A549 (cell line): ENCODE results near the gene MARCHF10. TPM values are rescaled to one million over a fixed set of nuclear protein-coding genes. Genes with fewer than 3 reads are reported as not detected.
A peak's percentile ranks its signal among the peaks of the same experiment; 100 is the strongest.

Source experiments
- ATAC-seq, 2 experiments: fragments of 200-7000 bp in 1 of 2; fragments of >200 bp in 1 of 2; cut with Nextera tagmentation in 1 of 2; cut with Tn5 transposase in 1 of 2; 3 replicates each; pipeline versions ENCODE4 v1.8.0 to v1.9.1; 2018 to 2020; ENCODE audit warnings: mild to moderate bottlenecking in 1 of 2, moderate library complexity in 1 of 2
- CTCF ChIA-PET: fragments of 300-600 bp; sonication (Branson Sonifier 250); formaldehyde crosslinking; extraction: SDS; loops from one replicate; lab custom pipeline; 2021; ENCODE audit warnings: antibody characterized with exemption, inconsistent platforms; lab: Yijun Ruan, JAX
- POLR2A ChIA-PET: fragments of 350-600 bp; formaldehyde crosslinking; extraction: SDS; loops from one replicate; lab custom pipeline; 2021; ENCODE audit warnings: antibody characterized with exemption, inconsistent platforms; lab: Yijun Ruan, JAX
- DNase-seq, 2 experiments: peaks; one replicate each; pipeline versions ENCODE4 v3.0.0 to v3.0.0-alpha.2; 2011 to 2016; ENCODE audit warnings: low read depth in 1 of 2, low spot score in 1 of 2
- FAIRE-seq: peaks from 2 replicates; lab custom pipeline; 2011; peaks lifted over from hg19 to GRCh38; lab: Jason Lieb, UNC
- H3K27ac ChIP-seq, 2 experiments: fragments of >200 bp; sonication (Bioruptor Twin); formaldehyde crosslinking; 3 replicates each; pipeline ENCODE4 v1.5.1; 2016 to 2017
- H3K4me1 ChIP-seq: fragments of >200 bp; sonication (Bioruptor Twin); formaldehyde crosslinking; 3 replicates; pipeline ENCODE4 v1.6.1; 2016
- H3K4me2 ChIP-seq: fragments of >200 bp; sonication (Bioruptor Twin); formaldehyde crosslinking; 3 replicates; pipeline ENCODE4 v1.6.1; 2016
- H3K4me3 ChIP-seq: fragments of >200 bp; sonication (Bioruptor Twin); formaldehyde crosslinking; 3 replicates; pipeline ENCODE4 v1.5.1; 2016
- H3K9me3 ChIP-seq: fragments of >200 bp; sonication (Bioruptor Twin); formaldehyde crosslinking; 3 replicates; pipeline ENCODE4 v1.6.1; 2016
- CBX8 ChIP-seq: fragments of 200-600 bp; sonication (generic); IDR thresholded peaks from 2 replicates; pipeline ENCODE4 v1.6.1; 2016
- CHD4 ChIP-seq: fragments of 200-600 bp; sonication (generic); IDR thresholded peaks from 2 replicates; pipeline ENCODE4 v1.6.1; 2016; ENCODE audit warnings: antibody characterized with exemption, mild to moderate bottlenecking, borderline replicate concordance
- EHMT2 ChIP-seq: fragments of 200-600 bp; sonication (generic); IDR thresholded peaks from 2 replicates; pipeline ENCODE4 v1.6.1; 2016; ENCODE audit warnings: antibody characterized with exemption, low read depth, mild to moderate bottlenecking, moderate library complexity
- FOSB ChIP-seq: fragments of 250-450 bp; sonication (Bioruptor Pico); IDR thresholded peaks from 2 replicates; pipeline ENCODE4 v1.5.0; 2020; ENCODE audit warnings: mild to moderate bottlenecking, moderate library complexity
- FOSL2 ChIP-seq, 2 experiments: fragments of 450-650 bp in 1 of 2; fragments of >200 bp in 1 of 2; sonication (Bioruptor Twin) in 1 of 2; formaldehyde crosslinking; IDR thresholded peaks; 2 replicates each; pipeline versions ENCODE4 v1.5.0 to v1.6.1; 2016 to 2020; ENCODE audit warnings: mild to moderate bottlenecking in 1 of 2, moderate library complexity in 1 of 2
- FOXS1 ChIP-seq: fragments of 250-450 bp; sonication (Bioruptor Pico); IDR thresholded peaks from 2 replicates; pipeline ENCODE4 v1.5.0; 2020; ENCODE audit warnings: mild to moderate bottlenecking, moderate library complexity
- GATA3 ChIP-seq: IDR thresholded peaks from 2 replicates; pipeline ENCODE4 v1.6.1; 2012; ENCODE audit warnings: borderline replicate concordance
- HES2 ChIP-seq: fragments of >200 bp; sonication (Bioruptor Twin); formaldehyde crosslinking; IDR thresholded peaks from 2 replicates; pipeline ENCODE4 v1.6.1; 2016
- HEYL ChIP-seq: fragments of 250-450 bp; sonication (Bioruptor Pico); IDR thresholded peaks from 2 replicates; pipeline ENCODE4 v1.8.0; 2021; ENCODE audit warnings: mild to moderate bottlenecking, moderate library complexity
- HOXB13 ChIP-seq: fragments of 250-450 bp; sonication (Bioruptor Pico); IDR thresholded peaks from 2 replicates; pipeline ENCODE4 v1.5.0; 2020; ENCODE audit warnings: low read depth, mild to moderate bottlenecking, moderate library complexity
- HOXB5 ChIP-seq: fragments of 250-450 bp; sonication (Bioruptor Pico); IDR thresholded peaks from 2 replicates; pipeline ENCODE4 v1.5.0; 2020; ENCODE audit warnings: mild to moderate bottlenecking, moderate library complexity
- KDM1A ChIP-seq: fragments of 200-600 bp; sonication (generic); IDR thresholded peaks from 2 replicates; pipeline ENCODE4 v1.6.1; 2016; ENCODE audit warnings: low read depth, mild to moderate bottlenecking
- MAFK ChIP-seq: fragments of 450-650 bp; IDR thresholded peaks from 2 replicates; pipeline ENCODE4 v1.6.1; 2014; ENCODE audit not compliant: partially characterized antibody
- MAX ChIP-seq: IDR thresholded peaks from 2 replicates; pipeline ENCODE4 v1.6.1; 2012
- NPAS2 ChIP-seq: fragments of 250-450 bp; sonication (Bioruptor Pico); IDR thresholded peaks from 2 replicates; pipeline ENCODE4 v1.8.0; 2022; ENCODE audit warnings: mild to moderate bottlenecking, moderate library complexity, borderline replicate concordance
- PHF8 ChIP-seq: fragments of 200-600 bp; sonication (generic); IDR thresholded peaks from 2 replicates; pipeline ENCODE4 v1.6.1; 2016; ENCODE audit warnings: low read depth, mild to moderate bottlenecking, antibody characterized with exemption, moderate library complexity, borderline replicate concordance
- POLR2AphosphoS2 ChIP-seq: conservative IDR thresholded peaks from 2 replicates; pipeline ENCODE4 v1.6.1; 2012; ENCODE audit warnings: low read length, improper control_type of control experiment, inconsistent platforms
- RARB ChIP-seq: fragments of 250-450 bp; sonication (Bioruptor Pico); IDR thresholded peaks from 2 replicates; pipeline ENCODE4 v1.8.0; 2021; ENCODE audit warnings: mild to moderate bottlenecking, moderate library complexity
- RCOR1 ChIP-seq: fragments of 150-350 bp; IDR thresholded peaks from 2 replicates; pipeline ENCODE4 v1.6.1; 2014; ENCODE audit warnings: antibody characterized with exemption, low read length, low read depth
- REST ChIP-seq: fragments of 200-600 bp; sonication (generic); IDR thresholded peaks from 2 replicates; pipeline ENCODE4 v1.6.1; 2016; ENCODE audit warnings: antibody characterized with exemption, mild to moderate bottlenecking, moderate library complexity
- RFX5 ChIP-seq: fragments of 450-650 bp; IDR thresholded peaks from 2 replicates; pipeline ENCODE4 v1.7.1; 2014; ENCODE audit warnings: antibody characterized with exemption, mild to moderate bottlenecking, moderate library complexity
- SREBF2 ChIP-seq: fragments of 450-650 bp; IDR thresholded peaks from 2 replicates; pipeline ENCODE4 v1.6.1; 2014; ENCODE audit warnings: mild to moderate bottlenecking, moderate library complexity
- TFCP2L1 ChIP-seq: fragments of 250-450 bp; sonication (Bioruptor Pico); IDR thresholded peaks from 2 replicates; pipeline ENCODE4 v1.5.0; 2021; ENCODE audit warnings: mild to moderate bottlenecking
- TP53 ChIP-seq: fragments of 250-450 bp; sonication (Bioruptor Pico); IDR thresholded peaks from 2 replicates; pipeline ENCODE4 v1.5.0; 2021; ENCODE audit warnings: mild to moderate bottlenecking, moderate library complexity
- ZC3H11A ChIP-seq: fragments of 450-650 bp; IDR thresholded peaks from 2 replicates; pipeline ENCODE4 v1.6.1; 2014; ENCODE audit warnings: antibody characterized with exemption, mild to moderate bottlenecking
- ZFP36 ChIP-seq: fragments of 450-650 bp; IDR thresholded peaks from 2 replicates; pipeline ENCODE4 v1.6.1; 2014; ENCODE audit warnings: borderline replicate concordance; ENCODE audit not compliant: partially characterized antibody
- ZNF302 ChIP-seq: fragments of 250-450 bp; sonication (Bioruptor Pico); IDR thresholded peaks from 2 replicates; pipeline ENCODE4 v1.9.0; 2021; ENCODE audit warnings: inconsistent platforms, mild to moderate bottlenecking, moderate library complexity
- ZSCAN20 ChIP-seq: fragments of 250-450 bp; sonication (Bioruptor Pico); IDR thresholded peaks from 2 replicates; pipeline ENCODE4 v1.8.0; 2022; ENCODE audit warnings: mild to moderate bottlenecking, moderate library complexity
- WGBS: methylation state at CpG from one replicate; pipeline ENCODE4 v1.1.6; 2017; ENCODE audit errors: missing lambda C conversion rate; 5-methylcytosine and 5-hydroxymethylcytosine counted together
- polyA plus RNA-seq, 4 experiments: library from polyadenylated mRNA; depleted of rRNA in 3 of 4; stranded (reverse); fragments of >200 nt; fragmentation: RNase III in 1 of 4; extraction: RNeasy Plus Mini Kit Qiagen cat#74134 plus additional on column Dnase treatment in 1 of 4; gene quantifications; 2 replicates in 3 of 4; 3 replicates in 1 of 4; pipeline ENCODE4 v1.2.3, GENCODE V29; 2011 to 2017

Gene MARCHF10
- polyA plus RNA-seq, 2 of the 4 experiments (the other 2 are of a cell fraction) = 0.43 to 0.57 TPM

- ATAC-seq = no peak
- peaks cover 30% of the 10 kb centered on the region for H3K4me1 ChIP-seq
- DNase-seq = no peak
- TF ChIP-seq FOSL2 (IDR thresholded peaks at IDR 0.05) (no peak), FOSL2 (CRISPR knock-in tag; IDR thresholded peaks at IDR 0.05) (0 out of 2 replicates have a peak, but pooled peaks have one; percentile 2), HOXB5 (CRISPR knock-in tag) (no peak)
- POLR2A ChIA-PET = no interaction called here
- H3K4me3 ChIP-seq = no peak overlapping the region
- FAIRE-seq = no peak
- no peak overlapping the region for H3K4me2 ChIP-seq
- H3K9me3 ChIP-seq = peaks cover 10% of the 10 kb centered on the region; the same call in 2 of the 3 replicates
- 0 out of 6 replicates have a peak overlapping the region, but pooled peaks of 1 of the 2 experiments have one; percentile 2 for H3K27ac ChIP-seq
- CTCF ChIA-PET = interaction anchor here (1.0 kb wide), 1 partner anchor 29 kb away, joined by 4 read pairs; no protein-coding TSS in a partner anchor
- 91% methylated on average over 4 of the region's 4 CpGs for WGBS
These were observed 32.2 kb downstream of the MARCHF10 start for GRCh38 chr17:62775876-62776275.

GRCh38 chr17:62774338-62774737 is 33.8 kb downstream of the MARCHF10 start:
- POLR2A ChIA-PET = no interaction called here

GRCh38 chr17:62767997-62768396 is 40.1 kb downstream of the MARCHF10 start:
- FAIRE-seq = no peak
- no peak for TF ChIP-seq TFCP2L1 (CRISPR knock-in tag)
- TF ChIP-seq RARB (CRISPR knock-in tag) = no peak
- no peak for TF ChIP-seq GATA3
- no peak for TF ChIP-seq ZNF302 (CRISPR knock-in tag)
- TF ChIP-seq MAX = no peak
- TF ChIP-seq ZC3H11A = no peak
- no peak for TF ChIP-seq KDM1A
- no peak for TF ChIP-seq SREBF2
- no peak for TF ChIP-seq RFX5
- no peak for TF ChIP-seq MAFK
- TF ChIP-seq HEYL = no peak
- TF ChIP-seq PHF8 = no peak
- no peak for TF ChIP-seq FOSL2 (IDR thresholded peaks at IDR 0.05)
- TF ChIP-seq FOSL2 (CRISPR knock-in tag; IDR thresholded peaks at IDR 0.05) = no peak
- TF ChIP-seq HOXB13 (CRISPR knock-in tag) = no peak
- no peak for TF ChIP-seq FOSB (CRISPR knock-in tag)
- POLR2A ChIA-PET = no interaction called here
- Histone ChIP-seq H3K27ac (no peak overlapping the region), H3K4me2 (no peak overlapping the region), H3K9me3 (peaks cover 10% of the 10 kb centered on the region; the same call in 2 of the 3 replicates), H3K4me1 (no peaks in the 10 kb centered on the region), H3K4me3 (no peak overlapping the region)
- ATAC-seq = no peak; a peak in 1 of 6 replicates
- no peak for DNase-seq
- 66% methylated on average over 5 of the region's 5 CpGs for whole genome bisulfite sequencing
- CTCF ChIA-PET = interaction anchor here (1.5 kb wide), 1 partner anchor 13 kb away, joined by 4 read pairs; no protein-coding TSS in a partner anchor

More at GRCh38 chr17:62774338-62774737, 33.8 kb downstream of the MARCHF10 start:
- H3K27ac ChIP-seq = peak overlapping the region in 1 of 2 experiments; percentile 12; a peak in 1 of 6 replicates
- DNase-seq (no peak), ATAC-seq (no peak), FAIRE-seq (no peak)
- peaks cover 14% of the 10 kb centered on the region for H3K4me1 ChIP-seq
- CTCF ChIA-PET = interaction anchor here (0.7 to 1.3 kb wide), 2 partner anchors 11 to 155 kb away, joined by 3 to 4 read pairs; no protein-coding TSS in a partner anchor
- peaks cover 10% of the 10 kb centered on the region; the same call in 2 of the 3 replicates for H3K9me3 ChIP-seq
- TF ChIP-seq TP53 (CRISPR knock-in tag) (no peak), POLR2AphosphoS2 (no peak), EHMT2 (no peak), ZSCAN20 (CRISPR knock-in tag) (no peak), CBX8 (no peak)
- H3K4me2 ChIP-seq = no peak overlapping the region
- no peak overlapping the region for H3K4me3 ChIP-seq
- 75% methylated on average over 5 of the region's 5 CpGs for WGBS

GRCh38 chr17:62765351-62765750 is 42.8 kb downstream of the MARCHF10 start:
- Histone ChIP-seq H3K27ac (no peak overlapping the region), H3K4me1 (no peaks in the 10 kb centered on the region), H3K4me2 (no peak overlapping the region), H3K4me3 (no peak overlapping the region), H3K9me3 (no peaks in the 10 kb centered on the region)
- no peak for ATAC-seq
- FAIRE-seq = no peak
- 78% methylated on average over 10 of the region's 10 CpGs for WGBS
- CTCF ChIA-PET = interaction anchor here (0.6 to 1.3 kb wide), 4 partner anchors 10 to 193 kb away, joined by 3 to 4 read pairs (median 4); no protein-coding TSS in a partner anchor
- DNase-seq = no peak
- POLR2A ChIA-PET = no interaction called here
- TF ChIP-seq MAX (no peak), HES2 (no peak), RCOR1 (no peak), CHD4 (no peak), REST (no peak), FOXS1 (no peak), HOXB5 (CRISPR knock-in tag) (no peak), SREBF2 (no peak), ZFP36 (no peak), FOSB (CRISPR knock-in tag) (no peak), NPAS2 (CRISPR knock-in tag) (no peak)
